Upper lobe of left lung (tissue), 4 donors: ENCODE results near the gene CAB39L.

Source experiments
- EP300 ChIP-seq, 4 donors: sonication (generic); formaldehyde crosslinking; IDR thresholded peaks; one replicate each; pipeline ENCODE4 v1.5.1; 2017; ENCODE audit warnings: antibody characterized with exemption in 4 of 4, control low read depth in 2 of 4
- POLR2AphosphoS5 ChIP-seq, 2 donors: sonication (generic); formaldehyde crosslinking; IDR thresholded peaks; one replicate each; pipeline ENCODE4 v1.5.1; 2017; ENCODE audit warnings: antibody characterized with exemption in 2 of 2
- TF ChIP-seq, protein P1 (sequence below), 6 experiments: fragments of 450-650 bp in 4 of 6; fragments of 200-600 bp in 2 of 6; sonication (generic) in 2 of 6; IDR thresholded peaks; one replicate each; pipeline ENCODE4 v1.5.1; 2016 to 2019; ENCODE audit warnings: antibody characterized with exemption in 6 of 6

DNA sequence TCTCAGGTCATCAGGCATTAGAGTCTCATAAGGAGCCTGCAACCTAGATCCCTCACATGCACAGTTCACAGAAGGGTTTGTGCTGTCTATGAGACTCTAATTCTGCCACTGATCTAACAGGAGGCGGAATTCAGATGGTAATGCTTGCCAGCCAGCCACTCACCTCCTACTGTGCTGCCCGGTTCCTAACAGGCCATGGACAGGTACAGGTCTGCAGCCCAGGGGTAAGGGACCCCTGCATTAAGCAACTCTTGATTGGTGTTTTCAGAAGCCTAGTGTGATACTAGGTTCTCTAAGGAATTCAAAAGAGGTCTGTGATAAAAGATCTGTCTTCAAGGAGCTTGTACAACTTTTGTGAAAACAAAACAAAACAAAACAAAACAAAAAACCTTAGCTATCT lies 31.1 kb downstream of the CAB39L start:
- TF ChIP-seq, protein P1, sequence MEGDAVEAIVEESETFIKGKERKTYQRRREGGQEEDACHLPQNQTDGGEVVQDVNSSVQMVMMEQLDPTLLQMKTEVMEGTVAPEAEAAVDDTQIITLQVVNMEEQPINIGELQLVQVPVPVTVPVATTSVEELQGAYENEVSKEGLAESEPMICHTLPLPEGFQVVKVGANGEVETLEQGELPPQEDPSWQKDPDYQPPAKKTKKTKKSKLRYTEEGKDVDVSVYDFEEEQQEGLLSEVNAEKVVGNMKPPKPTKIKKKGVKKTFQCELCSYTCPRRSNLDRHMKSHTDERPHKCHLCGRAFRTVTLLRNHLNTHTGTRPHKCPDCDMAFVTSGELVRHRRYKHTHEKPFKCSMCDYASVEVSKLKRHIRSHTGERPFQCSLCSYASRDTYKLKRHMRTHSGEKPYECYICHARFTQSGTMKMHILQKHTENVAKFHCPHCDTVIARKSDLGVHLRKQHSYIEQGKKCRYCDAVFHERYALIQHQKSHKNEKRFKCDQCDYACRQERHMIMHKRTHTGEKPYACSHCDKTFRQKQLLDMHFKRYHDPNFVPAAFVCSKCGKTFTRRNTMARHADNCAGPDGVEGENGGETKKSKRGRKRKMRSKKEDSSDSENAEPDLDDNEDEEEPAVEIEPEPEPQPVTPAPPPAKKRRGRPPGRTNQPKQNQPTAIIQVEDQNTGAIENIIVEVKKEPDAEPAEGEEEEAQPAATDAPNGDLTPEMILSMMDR (IDR thresholded peaks at IDR 0.05) = no peak
- TF ChIP-seq EP300 (IDR thresholded peaks at IDR 0.05) = no peak
- no peak for TF ChIP-seq POLR2AphosphoS5 (IDR thresholded peaks at IDR 0.05)
